ENCODE results near the gene RGS5.
"Not testable (repeated sequence)": the region's sequence is repeated elsewhere in the genome, so short reads cannot be mapped to it uniquely, and the experiment has no call there.

Gene RGS5

GRCh38 chr1:163202833-163203451, at the start of gene RGS5:
RGS5 (minus strand) TSS chr1:163202916; CDS start chr1:163202835, 81 bp downstream.
- DNase-seq (ENCODE audit: low spot score) = no peak

DNA sequence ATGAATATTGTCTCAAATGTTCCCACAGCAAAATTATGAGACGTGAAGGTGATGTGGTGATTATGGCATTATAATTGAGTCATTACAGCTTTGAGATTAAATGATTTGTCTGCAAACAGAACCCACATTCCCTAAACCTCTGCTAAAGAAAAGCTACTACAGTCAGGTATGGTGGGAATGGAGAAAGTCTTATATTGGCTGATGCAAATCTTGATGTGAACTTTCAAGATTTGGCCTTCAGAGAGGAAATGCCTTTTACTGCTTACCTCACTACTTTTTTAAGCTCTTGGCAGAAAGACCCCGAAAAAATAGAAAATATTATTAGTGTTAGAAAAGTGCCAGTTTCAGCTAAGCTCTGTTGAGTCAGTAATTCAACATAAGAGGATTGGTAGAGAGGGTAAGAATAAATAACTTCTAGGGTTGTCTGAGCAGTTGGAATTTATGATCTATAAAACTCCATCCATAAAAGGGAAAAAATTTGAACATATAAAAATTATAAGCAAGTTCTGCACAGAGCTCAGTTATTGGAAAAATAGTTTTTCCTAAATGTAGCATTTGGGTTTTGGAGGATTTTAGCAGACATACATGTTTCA, 47.8 kb upstream of the RGS5 start:
- no peak for DNase-seq (ENCODE audit: low spot score)

DNA sequence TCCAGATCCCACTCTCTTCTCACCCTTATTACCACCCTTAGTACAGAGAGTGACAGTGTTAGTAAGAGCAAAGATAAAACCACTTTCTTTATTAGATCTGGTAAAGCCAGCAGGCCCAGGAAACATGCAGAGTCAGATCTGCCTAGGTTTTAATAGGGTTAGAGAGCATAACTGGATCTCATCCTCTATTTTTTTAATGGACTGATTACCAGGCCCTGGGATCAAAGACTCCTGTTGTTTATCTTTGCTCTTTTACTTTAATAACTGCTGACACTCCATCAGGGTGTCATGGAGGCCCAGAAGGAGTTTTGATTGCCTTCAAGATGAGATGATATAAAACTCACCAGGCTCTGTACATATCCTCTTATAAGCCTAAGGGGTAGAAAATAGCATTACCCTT, 45.3 kb upstream of the RGS5 start:
- no peak for DNase-seq (ENCODE audit: low spot score)

DNA sequence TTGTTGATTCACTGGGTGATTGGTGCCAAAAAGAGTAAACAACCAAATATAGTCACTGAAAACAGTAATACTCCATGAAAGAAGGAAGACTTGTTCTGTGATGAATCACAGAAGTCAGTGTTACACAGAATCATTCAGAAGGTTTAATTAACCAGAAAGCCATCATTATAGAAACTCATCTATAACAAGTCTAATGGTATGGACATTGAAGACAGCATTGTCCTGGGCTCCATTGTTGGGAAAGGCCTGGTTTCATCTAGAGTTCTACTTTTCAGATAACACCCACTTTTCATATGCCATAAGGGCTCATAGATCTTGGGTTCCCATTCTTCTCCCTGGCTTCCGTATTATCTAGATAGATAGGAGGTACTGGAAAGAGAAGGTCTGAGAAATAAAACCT, 41.9 kb upstream of the RGS5 start:
- DNase-seq (ENCODE audit: low spot score) = not testable (repeated sequence)

GRCh38 chr1:163241746-163242145, 39.0 kb upstream of the RGS5 start:
- DNase-seq (ENCODE audit: low spot score) = no peak

DNA sequence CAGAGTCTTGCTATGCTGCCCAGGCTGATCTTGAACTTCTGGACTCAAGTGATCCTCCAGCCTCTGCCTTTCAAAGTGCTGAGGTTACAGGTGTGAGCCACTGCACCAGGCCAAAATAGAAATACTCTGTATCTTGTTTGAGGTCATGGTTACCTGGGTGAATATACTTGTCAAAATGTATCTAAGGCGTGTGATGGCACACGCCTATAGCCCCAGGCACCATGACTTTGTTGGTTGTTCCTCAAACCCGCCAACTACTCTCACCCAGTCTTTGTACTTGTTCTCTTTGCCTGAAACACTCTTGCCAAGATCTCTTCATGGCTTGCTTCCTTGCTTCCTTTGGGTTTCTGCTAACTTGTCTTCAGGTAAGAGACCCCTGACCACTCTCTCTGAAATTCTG, 38.0 kb upstream of the RGS5 start:
- no peak for DNase-seq (ENCODE audit: low spot score)

DNA sequence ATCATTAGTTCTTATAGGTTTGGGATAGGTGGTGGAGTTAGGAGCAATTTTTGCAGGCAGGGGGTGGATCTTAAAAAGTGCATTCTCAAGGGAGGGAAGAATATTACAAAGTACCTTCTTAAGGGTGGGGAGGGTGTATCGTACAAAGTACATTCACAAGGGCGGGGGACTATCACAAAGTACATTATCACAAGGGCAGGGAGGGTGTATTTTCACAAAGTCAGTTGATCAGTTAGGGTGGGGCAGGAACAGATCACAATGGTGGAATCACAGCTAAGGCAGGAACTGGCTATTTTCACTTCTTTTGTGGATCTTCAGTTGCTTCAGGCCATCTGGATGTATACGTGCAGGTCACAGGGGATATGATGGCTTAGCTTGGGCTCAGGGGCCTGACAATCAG, 30.9 kb upstream of the RGS5 start:
- DNase-seq (ENCODE audit: low spot score) = not testable (repeated sequence)

GRCh38 chr1:163231385-163231784, 28.7 kb upstream of the RGS5 start:
- no peak for DNase-seq (ENCODE audit: low spot score)

DNA sequence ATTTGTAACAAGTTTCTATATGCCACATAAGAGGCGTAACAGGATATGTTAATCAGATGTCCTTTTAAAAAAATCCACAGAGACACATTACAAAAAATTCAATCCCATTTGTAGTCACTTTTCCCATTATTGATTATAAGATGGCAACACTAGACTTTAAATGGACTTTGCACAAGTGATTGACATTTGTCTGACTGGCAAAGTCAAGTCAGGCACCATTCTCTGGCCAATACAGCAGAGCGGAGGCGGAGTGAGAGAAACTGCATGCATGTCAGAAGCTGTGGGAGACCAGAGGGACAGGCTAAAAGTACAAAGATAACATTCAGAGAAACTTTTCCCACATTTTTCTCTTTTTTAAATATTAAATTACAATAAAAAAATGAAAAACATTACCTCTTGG, 28.1 kb upstream of the RGS5 start:
- no peak for DNase-seq (ENCODE audit: low spot score)

DNA sequence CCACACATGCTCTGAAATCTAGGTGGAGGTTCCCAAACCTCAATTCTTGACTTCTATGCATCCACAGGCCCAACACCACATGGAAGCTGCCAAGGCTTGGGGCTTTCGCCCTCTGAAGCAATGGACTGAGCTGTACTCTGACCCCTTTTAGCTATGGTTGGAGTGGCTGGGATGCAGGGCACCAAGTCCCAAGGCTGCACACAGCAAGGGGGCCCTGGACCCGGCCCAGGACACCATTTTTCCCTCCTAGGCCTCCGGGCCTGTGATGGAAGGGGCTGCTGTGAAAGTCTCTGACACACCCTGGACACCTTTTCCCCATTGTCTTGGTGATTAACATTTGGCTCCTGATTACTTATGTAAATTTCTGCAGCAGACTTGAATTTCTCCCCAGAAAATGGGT, 25.6 kb upstream of the RGS5 start:
- not testable (repeated sequence) for DNase-seq (ENCODE audit: low spot score)

DNA sequence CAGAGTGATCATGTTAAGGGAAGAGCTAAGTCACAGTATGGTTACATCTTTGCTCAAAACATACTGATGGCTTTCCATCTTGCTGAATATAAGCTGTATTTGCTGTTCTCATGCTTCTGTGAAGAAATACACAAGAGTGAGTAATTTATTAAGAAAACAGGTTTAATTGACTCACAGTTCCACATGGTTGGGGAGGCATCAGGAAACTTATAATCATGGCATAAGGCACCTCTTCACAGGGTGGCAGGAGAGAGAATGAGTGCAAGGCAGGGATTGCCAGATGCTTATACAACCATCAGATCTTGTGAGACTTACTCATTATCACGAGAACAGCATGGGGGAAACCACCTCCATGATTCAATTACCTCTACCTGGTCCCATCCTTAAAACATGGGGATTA, 24.4 kb upstream of the RGS5 start:
- no peak for DNase-seq (ENCODE audit: low spot score)

DNA sequence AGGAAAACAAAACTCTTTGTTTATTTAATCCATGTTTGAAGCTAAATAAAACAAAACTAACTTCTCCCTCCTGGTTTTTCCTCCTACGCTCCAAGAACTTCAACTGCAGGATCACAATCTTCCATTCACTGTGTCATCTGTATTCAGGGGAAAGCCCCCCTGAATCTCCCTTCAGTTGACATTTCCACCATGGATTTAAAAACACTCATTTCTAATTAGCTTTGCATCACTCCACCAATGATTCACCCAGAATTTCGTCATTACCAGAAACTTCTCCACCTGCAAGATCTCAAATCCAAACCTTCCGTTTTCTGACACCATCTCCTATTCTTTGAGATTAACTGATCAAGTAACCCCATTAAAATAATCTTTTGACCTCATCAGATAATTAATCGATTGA, 10.9 kb upstream of the RGS5 start:
- DNase-seq (ENCODE audit: low spot score) = no peak

GRCh38 chr1:163211667-163212066, 9.0 kb upstream of the RGS5 start:
- no peak for DNase-seq (ENCODE audit: low spot score)

GRCh38 chr1:163205513-163205912, 2.8 kb upstream of the RGS5 start:
- DNase-seq (ENCODE audit: low spot score) = no peak

- no peak for DNase-seq (ENCODE audit: low spot score)
Measured at GRCh38 chr1:163203561-163203960, 845 bp upstream of the RGS5 start.

- DNase-seq (ENCODE audit: low spot score) = no peak
Measured at GRCh38 chr1:163201906-163202305, 810 bp downstream of the RGS5 start.

- DNase-seq (ENCODE audit: low spot score) = no peak
Measured at GRCh38 chr1:163197022-163197421, 5.7 kb downstream of the RGS5 start.

GRCh38 chr1:163196449-163196787, 6.3 kb downstream of the RGS5 start:
- DNase-seq (ENCODE audit: low spot score) = no peak

- DNase-seq (ENCODE audit: low spot score) = no peak
Measured at GRCh38 chr1:163195728-163196448, 6.8 kb downstream of the RGS5 start.

DNA sequence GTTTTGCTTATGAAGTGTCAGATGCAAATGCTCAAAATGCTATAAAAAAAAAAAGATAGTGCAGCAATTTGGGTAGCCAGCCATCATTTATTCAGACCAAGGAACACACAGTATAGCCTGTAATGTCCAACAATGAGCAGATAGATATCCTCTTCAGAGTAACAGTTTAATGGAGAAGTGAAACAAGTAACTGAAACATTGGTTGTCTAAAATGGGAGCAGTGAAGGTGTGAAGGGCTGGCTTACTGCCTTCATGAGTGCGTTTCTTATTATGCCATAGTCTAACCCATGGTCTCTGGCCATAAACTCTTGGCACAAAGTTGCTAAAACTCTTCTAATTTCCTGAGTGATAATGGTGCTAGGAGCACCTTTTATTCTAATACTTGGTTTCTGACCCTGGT, 11.4 kb downstream of the RGS5 start:
- no peak for DNase-seq (ENCODE audit: low spot score)

- no peak for DNase-seq (ENCODE audit: low spot score)
Measured at GRCh38 chr1:163188947-163189346, 13.8 kb downstream of the RGS5 start.

- no peak for DNase-seq (ENCODE audit: low spot score)
Measured at GRCh38 chr1:163187849-163188248, 14.9 kb downstream of the RGS5 start.

GRCh38 chr1:163186862-163187261, 15.9 kb downstream of the RGS5 start:
- DNase-seq (ENCODE audit: low spot score) = no peak

All from activated CD4-positive, alpha-beta T cell treated with anti-CD3 and anti-CD28 coated beads, Interleukin-2, Interleukin-4, amounts not matched to agents 100 ng/mL and 50 ng/mL, durations not matched to agents 16 hours and 8 hours (primary cell).